Activated CD4-positive, CD25-positive, alpha-beta regulatory T cell treated with anti-CD3 and anti-CD28 coated beads, Interleukin-2, amount 50 U/mL, for 72 hours (primary cell): ENCODE data around the gene JOSD2.
"Not testable (repeated sequence)": the region's sequence is repeated elsewhere in the genome, so short reads cannot be mapped to it uniquely, and the experiment has no call there.

Source experiments
- DNase-seq: peaks from one replicate; pipeline ENCODE4 v3.0.0; 2021

Gene JOSD2

DNA sequence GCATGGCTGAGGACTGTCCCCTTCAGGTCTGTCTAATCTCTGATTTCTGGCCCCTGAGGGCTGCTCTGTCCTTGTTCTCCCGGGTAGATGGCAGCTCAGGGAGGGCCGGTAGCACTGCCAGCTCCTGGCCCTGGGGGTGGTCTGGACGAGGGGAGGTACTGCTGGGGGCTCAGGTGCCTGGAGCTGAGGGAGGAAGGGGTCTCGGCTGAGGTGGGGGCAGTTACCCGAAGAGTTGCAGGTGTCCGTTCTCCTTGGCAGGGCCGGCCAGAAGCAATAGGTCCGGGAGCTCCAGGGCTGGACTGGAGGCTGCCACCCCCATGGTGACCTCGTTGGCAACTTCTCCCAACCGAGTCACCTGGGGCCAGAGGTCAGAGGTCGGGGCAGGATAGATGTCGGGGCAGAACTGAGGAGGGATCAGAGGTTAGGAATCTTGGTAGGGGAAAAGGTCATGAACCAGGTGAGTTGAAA is 35.9 kb downstream of the JOSD2 start:
- DNase-seq = no peak

DNA sequence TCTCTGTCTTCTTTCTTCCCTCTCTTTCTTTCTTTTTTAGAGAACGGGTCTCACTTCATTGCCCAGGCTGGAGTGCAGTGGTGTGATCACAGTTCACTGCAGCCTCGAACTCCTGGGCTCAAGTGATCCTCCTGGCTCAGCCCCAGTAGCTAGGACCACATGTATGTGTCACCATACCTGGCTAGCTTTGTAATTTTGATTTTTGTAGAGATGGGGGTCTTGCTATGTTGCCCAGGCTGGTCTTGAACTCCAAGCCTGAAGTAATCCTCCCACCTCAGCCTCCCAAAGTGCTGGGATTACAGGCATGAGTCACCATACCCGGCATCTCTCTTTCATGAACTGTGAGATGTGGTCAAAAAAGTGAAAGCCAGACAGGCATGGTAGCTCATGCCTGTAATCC is 37.7 kb downstream of the JOSD2 start:
- not testable (repeated sequence) for DNase-seq

DNA sequence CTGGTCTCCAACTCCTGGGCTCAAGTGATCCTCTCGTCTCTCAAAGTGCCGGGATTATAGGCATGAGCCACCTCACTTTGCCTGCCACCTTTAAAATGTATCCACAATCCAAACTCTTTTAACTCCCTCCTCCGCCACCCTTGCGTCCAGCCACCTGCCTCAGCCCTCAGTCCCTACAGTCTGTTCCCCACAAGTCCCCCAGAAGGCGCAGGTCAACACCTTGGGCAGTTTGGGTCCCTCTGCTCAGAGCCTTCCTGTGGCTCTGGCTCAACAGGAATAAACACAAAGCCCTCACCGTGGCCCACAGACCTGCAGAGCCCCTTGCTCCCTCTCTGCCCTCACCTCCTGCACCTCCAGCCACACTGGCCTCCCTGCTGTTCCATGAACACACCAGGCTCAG is 42.2 kb downstream of the JOSD2 start:
- no peak for DNase-seq

DNA sequence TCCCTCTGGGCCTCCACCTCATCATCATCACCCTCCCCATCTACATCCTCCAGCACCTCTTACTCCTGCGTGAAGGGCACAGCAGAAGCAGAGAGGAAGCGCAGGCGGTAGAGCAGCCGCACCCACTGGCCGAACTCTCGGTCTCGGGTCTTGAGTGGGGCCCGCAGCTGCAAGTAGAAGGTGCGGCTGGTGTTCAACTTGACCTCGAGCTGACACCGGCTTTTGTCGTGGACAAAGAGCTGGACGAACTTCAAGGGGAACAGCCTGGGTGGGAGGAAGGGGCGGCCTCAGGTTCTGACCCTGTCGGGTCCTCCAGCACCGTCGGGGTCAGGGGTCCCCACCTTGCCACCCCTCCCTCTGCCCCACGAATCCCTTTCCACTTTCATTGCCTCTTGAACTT is 43.4 kb downstream of the JOSD2 start:
- DNase-seq = no peak

DNA sequence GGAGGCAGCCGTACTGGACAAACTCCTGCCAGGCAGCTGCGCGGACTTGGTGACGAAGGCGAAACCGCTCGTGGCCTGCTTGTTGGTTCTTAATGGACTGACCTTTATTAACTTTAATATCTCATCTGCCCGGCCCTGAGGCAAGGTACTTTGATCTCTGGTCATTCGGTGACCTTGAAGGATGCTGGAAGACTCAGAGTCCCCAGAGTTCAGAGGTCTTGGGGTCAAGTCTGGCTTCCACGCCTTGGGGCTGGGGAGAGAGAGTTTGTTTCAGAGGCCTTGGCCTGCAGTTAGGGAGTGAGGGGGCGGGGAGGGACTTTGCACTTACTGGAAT is 44.3 kb downstream of the JOSD2 start:
- DNase-seq = no peak

DNA sequence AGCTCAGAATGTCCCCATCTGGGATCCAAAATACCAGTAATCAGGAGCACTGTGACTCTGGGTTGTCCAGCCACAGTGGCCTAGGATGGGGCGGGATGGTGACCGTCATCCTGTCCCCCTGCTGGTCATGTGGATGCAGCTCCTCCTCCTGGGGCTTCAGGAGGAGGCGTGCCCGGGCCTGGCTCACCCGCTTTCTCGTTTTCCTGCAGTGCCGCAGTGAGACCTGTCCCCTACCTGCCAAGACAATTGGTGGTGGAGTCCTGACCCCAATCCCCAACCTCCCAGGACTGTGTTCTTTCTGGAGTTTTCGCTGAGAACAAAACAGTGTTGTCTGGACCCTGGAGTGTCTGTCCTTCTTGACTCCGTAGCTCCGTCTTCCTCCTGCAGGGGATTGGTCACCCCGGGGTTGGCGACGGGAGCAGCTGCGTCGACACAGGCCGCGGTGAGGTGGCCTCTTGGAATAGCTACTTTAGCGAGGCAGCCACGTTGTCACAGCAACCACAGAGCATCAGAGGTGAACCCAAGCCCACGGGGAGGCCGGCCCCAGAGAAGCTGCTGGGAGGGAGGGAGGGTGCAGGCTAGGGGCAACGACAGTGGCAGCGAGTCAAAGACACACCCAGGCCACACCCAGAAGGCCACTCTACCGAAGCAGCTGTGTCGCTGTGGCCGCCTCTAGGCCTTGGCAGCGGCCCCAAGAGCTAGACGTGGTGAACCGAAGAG is 44.8 kb downstream of the JOSD2 start:
- DNase-seq = no peak

DNA sequence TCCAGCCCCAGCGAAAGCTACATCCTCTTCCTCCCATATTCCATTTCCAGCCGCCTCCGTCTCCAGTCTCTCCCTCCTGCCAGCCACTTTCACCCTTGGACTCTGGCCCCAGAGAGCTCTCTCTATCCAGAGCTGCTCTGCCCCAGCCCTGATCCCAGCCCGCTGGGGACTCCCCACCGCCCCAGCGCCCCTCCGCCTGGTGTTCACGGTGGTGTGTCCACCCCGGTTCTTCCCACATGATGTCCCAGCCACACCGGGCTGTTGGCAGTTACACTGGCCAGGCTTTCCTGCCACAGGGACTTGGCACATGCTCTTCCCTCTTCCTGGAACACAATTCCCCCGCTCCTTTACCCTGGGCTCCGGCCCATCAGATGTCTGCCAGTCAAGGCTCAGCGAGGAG is 46.0 kb downstream of the JOSD2 start:
- DNase-seq = no peak

DNA sequence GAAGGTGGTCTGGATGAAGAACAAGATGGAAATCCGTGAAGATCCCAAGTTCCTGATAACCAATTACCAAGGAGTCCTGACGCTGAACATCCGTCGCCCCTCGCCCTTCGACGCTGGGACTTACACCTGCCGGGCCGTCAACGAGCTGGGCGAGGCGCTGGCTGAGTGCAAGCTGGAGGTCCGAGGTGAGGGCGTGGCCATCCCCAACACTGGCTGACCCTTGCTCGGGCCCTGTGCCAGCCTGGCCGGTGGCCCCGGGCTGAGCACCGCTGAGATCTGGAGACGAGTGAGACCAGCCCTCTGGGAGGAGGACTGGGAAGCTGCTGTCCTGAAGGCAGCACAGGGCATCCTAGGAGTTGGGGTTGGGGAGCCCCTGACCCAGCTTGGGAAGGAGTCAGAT is 46.6 kb downstream of the JOSD2 start:
- no peak for DNase-seq

DNA sequence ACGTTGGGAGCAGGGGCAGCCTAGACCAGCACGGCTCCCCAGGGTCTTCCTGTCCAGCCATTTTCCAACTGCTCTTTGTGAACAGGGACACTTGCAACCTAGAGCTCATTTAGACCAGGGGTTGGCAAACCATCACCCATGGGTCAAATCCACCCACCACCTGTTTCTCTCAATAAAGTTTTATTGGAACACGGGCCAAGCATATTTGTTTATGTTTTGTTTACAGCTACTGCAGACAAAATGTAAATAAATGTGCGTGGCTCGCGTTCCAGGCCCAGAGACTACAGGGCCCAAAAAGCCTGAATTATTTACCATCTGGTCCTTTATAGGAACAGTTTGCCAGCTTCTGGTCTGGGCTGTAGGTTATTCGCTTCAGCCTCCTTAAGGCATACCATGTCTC is 48.0 kb downstream of the JOSD2 start:
- no peak for DNase-seq

DNA sequence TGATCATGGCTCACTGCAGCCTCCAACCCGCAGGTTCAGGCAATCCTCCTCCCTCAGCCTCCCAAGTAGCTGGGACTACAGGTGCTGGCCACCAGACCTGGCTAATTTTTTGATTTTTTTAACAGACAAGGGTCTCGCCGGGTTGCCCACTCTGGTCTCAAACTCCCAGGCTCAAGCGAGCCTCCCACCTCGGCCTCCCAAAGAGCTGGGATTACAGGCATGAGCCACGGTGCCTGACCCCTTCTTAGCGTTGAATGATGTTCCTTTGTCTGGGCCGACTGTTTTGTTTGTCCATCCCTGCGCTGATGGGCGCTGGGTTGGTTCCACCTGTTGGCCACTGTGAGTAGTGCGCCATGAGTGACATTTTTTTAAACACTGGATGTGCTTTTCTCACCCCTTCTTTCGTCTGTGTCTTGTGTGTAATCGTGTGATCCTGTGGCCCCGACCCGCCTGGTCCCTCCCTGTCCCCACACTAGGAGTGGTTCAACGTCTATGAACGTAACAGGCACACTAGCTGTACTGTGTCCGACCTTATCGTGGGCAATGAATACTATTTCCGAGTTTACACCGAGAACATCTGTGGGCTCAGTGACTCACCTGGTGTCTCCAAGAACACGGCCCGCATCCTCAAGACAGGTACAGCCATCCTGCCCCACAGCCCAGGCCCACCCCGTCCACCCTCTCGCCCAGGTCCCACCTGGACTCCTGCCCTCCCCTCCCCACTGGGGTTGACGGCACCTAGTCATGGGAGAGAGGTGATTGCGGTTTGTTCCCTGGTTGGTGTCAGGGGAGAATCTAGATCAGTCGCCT is 49.7 kb downstream of the JOSD2 start:
- DNase-seq = peak; percentile 60

DNA sequence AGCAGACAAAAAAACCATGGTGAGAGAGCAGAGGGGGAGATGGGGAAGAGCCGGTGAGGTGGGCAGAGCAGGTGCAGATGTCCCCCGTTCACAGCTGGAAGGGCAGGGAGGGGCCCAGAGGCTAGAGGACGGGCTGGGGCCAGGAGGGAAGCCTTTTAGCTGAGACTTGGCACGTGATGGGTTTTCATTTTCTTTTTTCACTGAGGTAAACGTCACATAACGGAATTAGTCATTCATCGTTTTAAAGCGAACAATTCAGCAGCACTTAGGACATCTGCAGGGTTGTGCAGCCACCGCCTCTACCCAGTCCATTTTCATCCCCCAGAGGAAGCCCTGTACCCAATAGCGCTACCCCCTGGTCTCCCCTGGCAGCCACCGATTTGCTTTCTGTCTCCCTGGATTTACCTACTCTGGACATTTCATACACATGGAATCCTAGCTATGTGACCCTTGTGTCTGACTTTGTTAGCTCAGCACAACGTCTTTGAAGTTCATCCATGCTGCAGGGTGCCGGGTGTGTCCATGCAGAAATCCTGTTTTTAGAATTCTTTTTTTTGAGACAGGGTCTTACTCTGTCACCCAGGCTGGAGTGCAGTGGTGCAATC is 50.7 kb downstream of the JOSD2 start:
- DNase-seq = no peak

DNA sequence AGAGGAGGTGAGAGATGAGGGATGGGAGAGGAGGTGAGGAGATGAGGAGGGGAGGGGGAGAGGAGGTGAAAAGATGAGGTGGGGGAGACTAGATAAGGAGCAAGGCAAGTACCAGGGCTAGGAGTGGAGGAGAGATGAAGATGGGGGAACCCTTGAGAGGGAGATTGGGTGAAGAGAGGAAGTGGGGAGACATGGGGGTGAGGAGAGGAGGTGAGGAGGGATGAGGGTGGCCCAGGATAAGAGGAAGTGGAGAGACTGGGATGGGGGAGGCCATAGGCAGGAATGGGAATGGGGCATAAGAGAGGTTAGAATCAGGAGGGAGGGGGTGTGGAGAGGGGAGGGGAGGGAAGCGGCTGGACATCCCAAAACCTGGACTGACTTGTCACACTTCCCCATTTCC is 51.4 kb downstream of the JOSD2 start:
- DNase-seq = no peak

DNA sequence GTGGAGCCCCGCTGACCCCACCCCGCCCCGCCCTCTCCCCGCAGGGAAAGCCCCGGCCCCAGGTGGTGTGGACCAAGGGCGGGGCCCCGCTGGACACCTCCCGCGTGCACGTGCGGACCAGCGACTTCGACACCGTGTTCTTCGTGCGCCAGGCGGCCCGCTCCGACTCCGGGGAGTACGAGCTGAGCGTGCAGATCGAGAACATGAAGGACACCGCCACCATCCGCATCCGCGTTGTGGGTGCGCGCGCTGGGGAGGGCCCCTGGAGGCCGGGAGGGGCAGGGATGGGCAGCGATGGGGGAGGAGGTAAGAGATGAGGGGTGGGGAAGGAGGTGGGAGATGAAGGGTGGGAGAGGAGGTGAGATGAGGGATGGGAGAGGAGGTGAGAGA is 51.9 kb downstream of the JOSD2 start:
- no peak for DNase-seq

DNA sequence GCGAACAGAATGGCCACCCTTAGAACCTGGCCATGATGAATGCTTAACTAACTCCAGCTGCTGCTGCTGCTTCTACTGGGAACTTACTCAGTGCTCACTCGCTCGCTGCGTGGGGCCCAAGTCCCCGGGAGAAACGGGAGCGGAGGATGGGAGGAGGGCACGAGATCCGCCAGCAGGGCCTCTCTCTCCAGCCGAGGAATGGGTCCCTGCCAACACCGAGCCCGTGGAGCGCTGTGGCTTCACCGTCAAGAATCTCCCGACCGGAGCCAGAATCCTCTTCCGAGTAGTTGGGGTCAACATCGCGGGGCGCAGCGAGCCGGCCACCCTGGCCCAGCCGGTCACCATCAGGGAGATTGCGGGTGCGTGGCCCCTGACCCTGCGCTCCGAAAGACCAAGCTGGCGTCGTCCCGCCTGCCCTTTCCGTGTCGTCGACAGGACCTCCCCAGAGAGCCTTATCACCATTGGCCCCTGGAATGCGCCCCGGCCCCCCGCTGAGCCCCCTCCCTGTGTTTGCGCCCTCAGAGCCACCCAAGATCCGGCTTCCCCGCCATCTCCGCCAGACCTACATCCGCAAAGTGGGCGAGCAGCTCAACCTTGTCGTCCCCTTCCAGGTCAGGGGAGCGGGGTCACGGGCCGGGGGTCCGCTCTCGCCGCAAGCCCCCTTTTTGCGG is 52.5 kb downstream of the JOSD2 start:
- no peak for DNase-seq

DNA sequence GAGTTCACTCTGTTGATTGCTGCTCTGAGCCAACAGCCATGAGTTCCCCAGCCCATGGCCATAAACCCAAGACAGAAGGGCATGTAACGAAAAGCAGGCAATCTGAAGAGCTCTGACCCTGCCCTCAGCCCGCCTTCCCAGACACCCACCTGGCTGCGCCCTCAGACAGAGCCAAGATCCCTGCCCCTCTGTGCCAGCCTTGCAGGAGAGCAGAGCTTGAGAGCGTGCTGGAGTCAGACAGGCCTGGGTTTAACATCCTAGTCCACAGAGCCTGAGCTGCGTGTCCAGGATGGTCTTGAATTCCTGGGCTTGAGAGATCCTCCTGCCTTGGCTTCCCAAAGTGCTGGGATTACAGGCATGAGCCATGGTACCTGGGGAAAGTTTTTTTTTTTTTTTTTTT is 53.7 kb downstream of the JOSD2 start:
- DNase-seq = no peak
